Breast epithelium (tissue), 3 donors: ENCODE data around the gene FGF6.

Source experiments
- CTCF ChIP-seq, 3 donors: fragments of 450-650 bp; IDR thresholded peaks; one replicate each; pipeline ENCODE4 v1.5.1; 2016 to 2017; ENCODE audit warnings: antibody characterized with exemption in 3 of 3, mild to moderate bottlenecking in 3 of 3, moderate library complexity in 3 of 3
- POLR2A ChIP-seq: fragments of 450-650 bp; IDR thresholded peaks from one replicate; pipeline ENCODE4 v1.6.1; 2016; ENCODE audit warnings: antibody characterized with exemption, mild to moderate bottlenecking, moderate library complexity

DNA sequence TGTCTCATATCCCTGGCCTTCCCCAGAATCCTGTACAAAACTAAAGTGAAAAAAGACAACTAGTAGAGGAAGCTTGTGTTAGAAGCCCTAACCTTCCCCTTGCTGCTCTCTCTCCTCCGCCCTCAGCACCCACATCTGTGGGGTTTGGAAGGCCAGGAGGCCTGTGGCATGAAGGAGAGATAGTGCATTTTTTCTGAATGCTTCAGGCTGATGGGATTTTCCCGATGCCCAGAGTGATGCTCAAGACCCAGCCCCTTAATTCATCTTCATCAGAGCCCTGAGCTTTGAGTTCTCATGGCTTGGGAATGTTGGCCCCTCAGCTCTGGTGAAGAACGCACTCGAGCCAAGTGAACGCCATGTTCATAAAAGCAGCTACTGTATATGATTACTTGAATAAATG lies 5.9 kb downstream of the FGF6 start:
- TF ChIP-seq POLR2A, result no peak
- no peak for TF ChIP-seq CTCF (IDR thresholded peaks at IDR 0.05)
